SK-N-SH treated with all-trans-retinoic acid at 6 μM for 48 hours (cell line): Measurements from ENCODE around the gene SPRING1.

Source experiments
- BACH2 ChIP-seq: fragments of 250-450 bp; sonication (Bioruptor Pico); IDR thresholded peaks from 2 replicates; pipeline ENCODE4 v1.9.0; 2021; ENCODE audit warnings: mild to moderate bottlenecking, borderline replicate concordance
- CSRNP3 ChIP-seq: fragments of 250-450 bp; sonication (Bioruptor Pico); IDR thresholded peaks from 2 replicates; pipeline ENCODE4 v1.5.1; 2021; ENCODE audit warnings: mild to moderate bottlenecking, moderate library complexity
- OSR1 ChIP-seq: fragments of 250-450 bp; sonication (Bioruptor Pico); IDR thresholded peaks from 2 replicates; pipeline ENCODE4 v1.8.0; 2022; ENCODE audit warnings: moderate library complexity, mild to moderate bottlenecking, inconsistent platforms
- RARB ChIP-seq: fragments of 250-450 bp; sonication (Bioruptor Pico); IDR thresholded peaks from 2 replicates; pipeline ENCODE4 v1.8.0; 2021; ENCODE audit warnings: mild to moderate bottlenecking, moderate library complexity
- TOX ChIP-seq: fragments of 250-450 bp; sonication (Bioruptor Pico); IDR thresholded peaks from 2 replicates; pipeline ENCODE4 v1.8.0; 2021; ENCODE audit warnings: mild to moderate bottlenecking, moderate library complexity, borderline replicate concordance
- ZC3H10 ChIP-seq: fragments of 250-450 bp; sonication (Bioruptor Pico); IDR thresholded peaks from 2 replicates; pipeline ENCODE4 v1.5.1; 2021; ENCODE audit warnings: mild to moderate bottlenecking, moderate library complexity
- TF ChIP-seq, protein P1 (sequence below): fragments of 250-450 bp; sonication (Bioruptor Pico); IDR thresholded peaks from 2 replicates; pipeline ENCODE4 v1.8.0; 2020; ENCODE audit warnings: mild to moderate bottlenecking, moderate library complexity, borderline replicate concordance

DNA sequence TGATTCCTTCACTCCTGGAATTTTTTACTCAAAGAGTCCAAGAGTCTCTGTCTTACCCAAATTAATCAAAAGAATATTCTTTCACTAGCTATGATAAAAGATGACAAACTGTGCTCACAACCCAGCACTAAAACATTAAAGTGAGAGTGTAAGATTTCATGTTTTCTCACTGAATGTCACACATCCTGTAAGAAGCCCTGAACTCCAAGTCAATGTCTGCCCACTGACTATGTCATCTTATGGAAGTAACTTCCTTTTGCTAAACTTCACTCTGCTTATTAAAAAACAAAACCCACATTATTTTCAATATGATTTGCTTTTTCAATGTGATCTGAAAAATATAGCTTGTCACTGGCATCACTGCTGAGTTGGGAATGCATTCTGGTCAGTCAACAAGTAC, 15.6 kb downstream of the SPRING1 start:
- TF ChIP-seq ZC3H10 (CRISPR knock-in tag) (no peak), OSR1 (no peak), TOX (no peak), RARB (CRISPR knock-in tag) (no peak), BACH2 (CRISPR knock-in tag) (no peak), CSRNP3 (CRISPR knock-in tag) (no peak)
- TF ChIP-seq, protein P1, sequence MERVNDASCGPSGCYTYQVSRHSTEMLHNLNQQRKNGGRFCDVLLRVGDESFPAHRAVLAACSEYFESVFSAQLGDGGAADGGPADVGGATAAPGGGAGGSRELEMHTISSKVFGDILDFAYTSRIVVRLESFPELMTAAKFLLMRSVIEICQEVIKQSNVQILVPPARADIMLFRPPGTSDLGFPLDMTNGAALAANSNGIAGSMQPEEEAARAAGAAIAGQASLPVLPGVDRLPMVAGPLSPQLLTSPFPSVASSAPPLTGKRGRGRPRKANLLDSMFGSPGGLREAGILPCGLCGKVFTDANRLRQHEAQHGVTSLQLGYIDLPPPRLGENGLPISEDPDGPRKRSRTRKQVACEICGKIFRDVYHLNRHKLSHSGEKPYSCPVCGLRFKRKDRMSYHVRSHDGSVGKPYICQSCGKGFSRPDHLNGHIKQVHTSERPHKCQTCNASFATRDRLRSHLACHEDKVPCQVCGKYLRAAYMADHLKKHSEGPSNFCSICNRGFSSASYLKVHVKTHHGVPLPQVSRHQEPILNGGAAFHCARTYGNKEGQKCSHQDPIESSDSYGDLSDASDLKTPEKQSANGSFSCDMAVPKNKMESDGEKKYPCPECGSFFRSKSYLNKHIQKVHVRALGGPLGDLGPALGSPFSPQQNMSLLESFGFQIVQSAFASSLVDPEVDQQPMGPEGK (CRISPR knock-in tag): no peak
